HepG2 (cell line): ENCODE data around the gene IL16. TPM values are rescaled to one million over a fixed set of nuclear protein-coding genes. Genes with fewer than 3 reads are reported as not detected.

ENCODE experiments used
- ATAC-seq: fragments of 200-7000 bp; cut with Tn5 transposase; 3 replicates; pipeline ENCODE4 v1.9.1; 2020; ENCODE audit warnings: mild to moderate bottlenecking, moderate library complexity
- BruUV-seq: library from RNA; stranded (reverse); fragments of 400-500 nt; replicated peaks from 2 replicates; lab custom pipeline; 2021; lab: Mats Ljungman, UMichigan
- CTCF ChIA-PET: fragments of 300-600 bp; formaldehyde crosslinking; extraction: SDS; loops from one replicate; lab custom pipeline; 2021; ENCODE audit warnings: low total read pairs, inconsistent platforms, low intra/inter-chr PET ratio; lab: Yijun Ruan, JAX
- POLR2A ChIA-PET: fragments of 350-600 bp; sonication (Branson Sonifier 250); formaldehyde crosslinking; loops from one replicate; lab custom pipeline; 2020; ENCODE audit warnings: antibody characterized with exemption, inconsistent platforms; lab: Yijun Ruan, JAX
- DNase-seq: peaks from one replicate; pipeline ENCODE4 v3.0.0-alpha.2; 2015; ENCODE audit warnings: low spot score
- FAIRE-seq: peaks from 3 replicates; lab custom pipeline; 2011; peaks lifted over from hg19 to GRCh38; lab: Jason Lieb, UNC
- H2AFZ ChIP-seq: one replicate; pipeline ENCODE4 v1.6.1; 2011; ENCODE audit warnings: low read length, inconsistent platforms
- H3K27ac ChIP-seq: fragments of 300-600 bp; 3 replicates; pipeline ENCODE4 v1.8.0; 2011; ENCODE audit warnings: mixed run types, mild to moderate bottlenecking, mixed read lengths, low read length, inconsistent platforms; ENCODE audit not compliant: insufficient read depth; ENCODE audit errors: extremely low read length
- H3K27me3 ChIP-seq, 2 experiments: fragments of 200-600 bp in 1 of 2; 2 replicates in 1 of 2; 3 replicates in 1 of 2; pipeline versions ENCODE4 v1.6.0 to v1.8.0; 2011; ENCODE audit warnings: low read length in 2 of 2, mild to moderate bottlenecking in 2 of 2, moderate library complexity in 2 of 2, inconsistent platforms in 1 of 2; ENCODE audit not compliant: insufficient read depth in 2 of 2, control insufficient read depth in 1 of 2
- H3K36me3 ChIP-seq, 2 experiments: fragments of 200-600 bp in 1 of 2; replicated peaks in 1 of 2; 2 replicates in 1 of 2; 3 replicates in 1 of 2; pipeline versions ENCODE4 v1.5.1 to v1.8.0; 2011; ENCODE audit warnings: low read length in 2 of 2, inconsistent platforms in 1 of 2; ENCODE audit not compliant: insufficient read depth in 2 of 2, control insufficient read depth in 1 of 2
- H3K4me1 ChIP-seq: 2 replicates; pipeline ENCODE4 v1.5.1; 2012; ENCODE audit warnings: low read length, inconsistent platforms; ENCODE audit not compliant: insufficient read depth
- H3K4me2 ChIP-seq: 2 replicates; pipeline ENCODE4 v1.6.0; 2011; ENCODE audit warnings: low read depth, low read length, inconsistent platforms
- H3K4me3 ChIP-seq, 3 experiments: fragments of 200-600 bp in 1 of 3; sonication (generic), shearing (Covaris generic) in 1 of 3; replicated peaks in 1 of 3; 2 replicates each; pipeline ENCODE4 v1.5.1; 2011 to 2016; ENCODE audit warnings: low read length in 3 of 3, inconsistent platforms in 2 of 3, low read depth in 2 of 3, mild to moderate bottlenecking in 2 of 3, control low read depth in 1 of 3, mixed read lengths in 1 of 3; ENCODE audit not compliant: insufficient read depth in 1 of 3
- H3K79me2 ChIP-seq: one replicate; pipeline ENCODE4 v1.6.1; 2011; ENCODE audit warnings: low read length, inconsistent platforms; ENCODE audit not compliant: insufficient read depth
- H3K9ac ChIP-seq: 2 replicates; pipeline ENCODE4 v1.6.0; 2011; ENCODE audit warnings: mild to moderate bottlenecking, low read depth, low read length, inconsistent platforms; ENCODE audit not compliant: insufficient read depth
- H3K9me3 ChIP-seq: 2 replicates; pipeline ENCODE4 v1.5.1; 2012; ENCODE audit warnings: mild to moderate bottlenecking, low read length
- H4K20me1 ChIP-seq: 2 replicates; pipeline ENCODE4 v1.6.0; 2011; ENCODE audit warnings: inconsistent platforms, mild to moderate bottlenecking, low read length, moderate library complexity; ENCODE audit not compliant: insufficient read depth
- BORCS8-MEF2B ChIP-seq: sonication (generic); formaldehyde crosslinking; IDR thresholded peaks from 2 replicates; pipeline ENCODE4 v1.8.0; 2022; ENCODE audit warnings: mild to moderate bottlenecking, missing genetic modification reagents
- CEBPG ChIP-seq: IDR thresholded peaks from 2 replicates; pipeline ENCODE4 v1.6.1; 2016
- ERF ChIP-seq: IDR thresholded peaks from 2 replicates; pipeline ENCODE4 v1.6.1; 2018; ENCODE audit warnings: missing biosample characterization, missing genetic modification reagents
- FOXK2 ChIP-seq: fragments of 450-650 bp; IDR thresholded peaks from 2 replicates; pipeline ENCODE4 v1.6.1; 2016
- HOXA9 ChIP-seq: sonication (generic); formaldehyde crosslinking; IDR thresholded peaks from 2 replicates; pipeline ENCODE4 v1.8.1; 2022; ENCODE audit warnings: missing genetic modification reagents, mild to moderate bottlenecking, moderate library complexity, borderline replicate concordance
- ISL2 ChIP-seq: sonication (generic); formaldehyde crosslinking; IDR thresholded peaks from 2 replicates; pipeline ENCODE4 v1.5.0; 2020; ENCODE audit warnings: missing genetic modification reagents
- JUN ChIP-seq: sonication (generic); formaldehyde crosslinking; IDR thresholded peaks from 2 replicates; pipeline ENCODE4 v1.4.0; 2020; ENCODE audit warnings: mild to moderate bottlenecking, missing genetic modification reagents
- KLF11 ChIP-seq: IDR thresholded peaks from 2 replicates; pipeline ENCODE4 v1.6.1; 2016; ENCODE audit warnings: missing compliant biosample characterization
- KLF16 ChIP-seq, 2 experiments: sonication (generic) in 1 of 2; formaldehyde crosslinking in 1 of 2; IDR thresholded peaks; 2 replicates each; pipeline versions ENCODE4 v1.6.1 to v1.8.0; 2016 to 2023; ENCODE audit warnings: missing genetic modification reagents in 2 of 2, missing compliant biosample characterization in 1 of 2
- NFKB2 ChIP-seq: sonication (generic); formaldehyde crosslinking; IDR thresholded peaks from 2 replicates; pipeline ENCODE4 v1.4.0; 2020; ENCODE audit warnings: missing genetic modification reagents, borderline replicate concordance
- NRL ChIP-seq: sonication (generic); formaldehyde crosslinking; IDR thresholded peaks from 2 replicates; pipeline ENCODE4 v1.5.0; 2020; ENCODE audit warnings: missing genetic modification reagents, mild to moderate bottlenecking, moderate library complexity, borderline replicate concordance
- PAWR ChIP-seq: sonication (generic); formaldehyde crosslinking; IDR thresholded peaks from 2 replicates; pipeline ENCODE4 v1.4.0; 2020; ENCODE audit warnings: missing genetic modification reagents, mild to moderate bottlenecking, borderline replicate concordance
- REL ChIP-seq: sonication (generic); formaldehyde crosslinking; conservative IDR thresholded peaks from 2 replicates; pipeline ENCODE4 v1.8.0; 2022; ENCODE audit warnings: mild to moderate bottlenecking, missing genetic modification reagents, moderate library complexity
- SOX13 ChIP-seq, 3 experiments: fragments of 450-650 bp in 1 of 3; sonication (generic) in 1 of 3; formaldehyde crosslinking in 1 of 3; IDR thresholded peaks in 2 of 3; conservative IDR thresholded peaks in 1 of 3; 2 replicates each; pipeline versions ENCODE4 v1.5.0 to v1.6.1; 2016 to 2020; ENCODE audit warnings: antibody characterized with exemption in 1 of 3, mild to moderate bottlenecking in 1 of 3, missing compliant biosample characterization in 1 of 3, missing genetic modification reagents in 1 of 3, moderate library complexity in 1 of 3
- SRSF1 ChIP-seq: fragments of 200-400 bp; formaldehyde crosslinking; optimal IDR thresholded peaks from 2 replicates; pipeline ENCODE3; 2017; ENCODE audit warnings: mild to moderate bottlenecking, low read depth, low read length, moderate library complexity
- STAT5B ChIP-seq: sonication (generic); formaldehyde crosslinking; IDR thresholded peaks from 2 replicates; pipeline ENCODE4 v1.4.0; 2020; ENCODE audit warnings: missing genetic modification reagents
- THAP11 ChIP-seq: IDR thresholded peaks from 2 replicates; pipeline ENCODE4 v1.6.1; 2016; ENCODE audit warnings: missing biosample characterization, missing genetic modification reagents
- ZBTB38 ChIP-seq: sonication (generic); formaldehyde crosslinking; IDR thresholded peaks from 2 replicates; pipeline ENCODE4 v1.5.1; 2020; ENCODE audit warnings: mild to moderate bottlenecking, missing genetic modification reagents
- WGBS: methylation state at CpG from one replicate; pipeline ENCODE4 v1.1.6; 2017; ENCODE audit warnings: low lambda C conversion rate; 5-methylcytosine and 5-hydroxymethylcytosine counted together
- in situ Hi-C: cut with HindIII; loops from 2 replicates; pipeline ENCODE4 v1.10.0; 2017; ENCODE audit warnings: low pct_unique_long_range_greater_than_20kb; ENCODE audit not compliant: extremely low pct_ligation_motif_present
- intact Hi-C: fragments of 100-400 bp; cut with micrococcal nuclease; formaldehyde crosslinking; loops from one replicate; pipeline ENCODE4 v1.10.0; 2022; ENCODE audit not compliant: unreplicated experiment
- polyA plus RNA-seq, 8 experiments: library from polyadenylated mRNA; depleted of rRNA in 3 of 8; stranded (reverse) in 7 of 8; unstranded in 1 of 8; fragments of >200 nt; fragmentation: Illumina TruSeq in 4 of 8; extraction: Trizol in 4 of 8; gene quantifications; 2 replicates each; pipeline versions ENCODE4 v1.2.1 to v1.2.3, GENCODE V29; 2011 to 2016; ENCODE audit warnings: low read depth in 4 of 8, missing spikeins in 1 of 8, mixed read lengths in 1 of 8; ENCODE audit not compliant: insufficient read depth in 1 of 8
- total RNA-seq, 5 experiments: library from RNA; depleted of rRNA; stranded (reverse); fragments of >200 nt; fragmentation: Illumina TruSeq; extraction: Trizol; gene quantifications; 2 replicates each; pipeline ENCODE4 v1.2.3, GENCODE V29; 2016; ENCODE audit warnings: low read depth in 1 of 5
- TF ChIP-seq, protein P1 (sequence below): sonication (generic); formaldehyde crosslinking; IDR thresholded peaks from 2 replicates; pipeline ENCODE4; 2020; ENCODE audit warnings: missing genetic modification reagents, mild to moderate bottlenecking, borderline replicate concordance

Gene IL16
- total and polyA plus RNA-seq, 2 of the 13 experiments (the other 11 are each of a cell fraction or from before 2014, with no cell fraction given), result 0.03 TPM; not detected in 1

DNA sequence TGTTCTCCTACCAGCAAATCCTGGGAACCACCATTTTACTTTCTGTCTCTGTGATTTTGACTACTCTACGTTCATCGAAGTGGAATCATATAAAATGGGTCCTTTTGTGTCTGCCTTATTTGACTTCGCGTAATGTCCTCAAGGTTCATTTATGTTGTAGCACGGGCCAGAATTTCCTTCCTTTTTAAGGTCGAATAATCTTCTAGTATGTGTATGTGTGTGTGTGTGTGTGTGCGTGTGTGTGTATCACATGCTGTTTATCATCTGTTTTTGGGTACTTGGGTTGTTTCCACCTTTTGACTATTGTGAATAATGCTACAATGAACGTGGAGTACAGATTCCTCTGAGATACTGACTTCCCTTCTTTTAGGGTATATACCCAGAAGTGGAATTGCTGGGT lies 91.9 kb downstream of the IL16 start:
- intact Hi-C loops, result no loop called here
- in situ Hi-C loops, result no loop called here
- Histone ChIP-seq H3K27ac (no peak overlapping the region), H3K27me3 (peaks cover 1 to 14% of the 10 kb centered on the region in 2 experiments; a peak in 2 of 5 replicates), H3K4me1 (no peaks in the 10 kb centered on the region), H3K4me3 (no peak overlapping the region), H3K9ac (no peak overlapping the region), H3K9me3 (no peaks in the 10 kb centered on the region), H3K36me3 (no peaks in the 10 kb centered on the region), H3K4me2 (no peak overlapping the region), H4K20me1 (no peaks in the 10 kb centered on the region; the same call in 1 of the 2 replicates), H2AFZ (no peak overlapping the region), H3K79me2 (no peaks in the 10 kb centered on the region)
- no peak for TF ChIP-seq ERF (CRISPR knock-in tag)
- TF ChIP-seq BORCS8-MEF2B (CRISPR knock-in tag), result no peak
- no peak for TF ChIP-seq FOXK2
- TF ChIP-seq SOX13 (IDR thresholded peaks at IDR 0.05), result no peak
- TF ChIP-seq SOX13 (CRISPR knock-in tag; conservative IDR thresholded peaks at IDR 0.05 in 1 of 2, IDR thresholded peaks at IDR 0.05 in 1 of 2), result no peak
- TF ChIP-seq STAT5B (CRISPR knock-in tag), result no peak
- TF ChIP-seq NRL (CRISPR knock-in tag), result no peak
- TF ChIP-seq ZBTB38 (CRISPR knock-in tag), result no peak
- TF ChIP-seq PAWR (CRISPR knock-in tag), result no peak
- TF ChIP-seq KLF16 (CRISPR knock-in tag; IDR thresholded peaks at IDR 0.05), result no peak
- no peak for TF ChIP-seq CEBPG (CRISPR knock-in tag)
- TF ChIP-seq JUN, result no peak
- TF ChIP-seq NFKB2 (CRISPR knock-in tag), result no peak
- no peak for TF ChIP-seq SRSF1
- no peak for TF ChIP-seq KLF11 (CRISPR knock-in tag)
- TF ChIP-seq, protein P1, sequence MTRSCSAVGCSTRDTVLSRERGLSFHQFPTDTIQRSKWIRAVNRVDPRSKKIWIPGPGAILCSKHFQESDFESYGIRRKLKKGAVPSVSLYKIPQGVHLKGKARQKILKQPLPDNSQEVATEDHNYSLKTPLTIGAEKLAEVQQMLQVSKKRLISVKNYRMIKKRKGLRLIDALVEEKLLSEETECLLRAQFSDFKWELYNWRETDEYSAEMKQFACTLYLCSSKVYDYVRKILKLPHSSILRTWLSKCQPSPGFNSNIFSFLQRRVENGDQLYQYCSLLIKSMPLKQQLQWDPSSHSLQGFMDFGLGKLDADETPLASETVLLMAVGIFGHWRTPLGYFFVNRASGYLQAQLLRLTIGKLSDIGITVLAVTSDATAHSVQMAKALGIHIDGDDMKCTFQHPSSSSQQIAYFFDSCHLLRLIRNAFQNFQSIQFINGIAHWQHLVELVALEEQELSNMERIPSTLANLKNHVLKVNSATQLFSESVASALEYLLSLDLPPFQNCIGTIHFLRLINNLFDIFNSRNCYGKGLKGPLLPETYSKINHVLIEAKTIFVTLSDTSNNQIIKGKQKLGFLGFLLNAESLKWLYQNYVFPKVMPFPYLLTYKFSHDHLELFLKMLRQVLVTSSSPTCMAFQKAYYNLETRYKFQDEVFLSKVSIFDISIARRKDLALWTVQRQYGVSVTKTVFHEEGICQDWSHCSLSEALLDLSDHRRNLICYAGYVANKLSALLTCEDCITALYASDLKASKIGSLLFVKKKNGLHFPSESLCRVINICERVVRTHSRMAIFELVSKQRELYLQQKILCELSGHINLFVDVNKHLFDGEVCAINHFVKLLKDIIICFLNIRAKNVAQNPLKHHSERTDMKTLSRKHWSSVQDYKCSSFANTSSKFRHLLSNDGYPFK (CRISPR knock-in tag), result no peak
- TF ChIP-seq ISL2 (CRISPR knock-in tag), result no peak
- no peak for TF ChIP-seq REL (CRISPR knock-in tag)
- TF ChIP-seq THAP11, result no peak
- no peak for TF ChIP-seq HOXA9 (CRISPR knock-in tag)
- WGBS, result 47% methylated on average over 8 of the region's 8 CpGs
- BruUV-seq, result no TSS peak
- ChIA-PET CTCF (no interaction called here), POLR2A (no interaction called here)
- DNase-seq, result no peak
- no peak for FAIRE-seq
- no peak for ATAC-seq
